HepG2 (cell line): Measurements from ENCODE around the gene FOXN3. TPM values are rescaled to one million over a fixed set of nuclear protein-coding genes. Genes with fewer than 3 reads are reported as not detected.
A peak's percentile ranks its signal among the peaks of the same experiment; 100 is the strongest.

Source experiments
- ATAC-seq: fragments of 200-7000 bp; cut with Tn5 transposase; 3 replicates; pipeline ENCODE4 v1.9.1; 2020; ENCODE audit warnings: mild to moderate bottlenecking, moderate library complexity
- BruUV-seq: library from RNA; stranded (reverse); fragments of 400-500 nt; replicated peaks from 2 replicates; lab custom pipeline; 2021; lab: Mats Ljungman, UMichigan
- CTCF ChIA-PET: fragments of 300-600 bp; formaldehyde crosslinking; extraction: SDS; loops from one replicate; lab custom pipeline; 2021; ENCODE audit warnings: low total read pairs, inconsistent platforms, low intra/inter-chr PET ratio; lab: Yijun Ruan, JAX
- POLR2A ChIA-PET: fragments of 350-600 bp; sonication (Branson Sonifier 250); formaldehyde crosslinking; loops from one replicate; lab custom pipeline; 2020; ENCODE audit warnings: antibody characterized with exemption, inconsistent platforms; lab: Yijun Ruan, JAX
- DNase-seq: peaks from one replicate; pipeline ENCODE4 v3.0.0-alpha.2; 2015; ENCODE audit warnings: low spot score
- FAIRE-seq: peaks from 3 replicates; lab custom pipeline; 2011; peaks lifted over from hg19 to GRCh38; lab: Jason Lieb, UNC
- H2AFZ ChIP-seq: one replicate; pipeline ENCODE4 v1.6.1; 2011; ENCODE audit warnings: low read length, inconsistent platforms
- H3K27ac ChIP-seq: fragments of 300-600 bp; 3 replicates; pipeline ENCODE4 v1.8.0; 2011; ENCODE audit warnings: mixed run types, mild to moderate bottlenecking, mixed read lengths, low read length, inconsistent platforms; ENCODE audit not compliant: insufficient read depth; ENCODE audit errors: extremely low read length
- H3K27me3 ChIP-seq, 2 experiments: fragments of 200-600 bp in 1 of 2; 2 replicates in 1 of 2; 3 replicates in 1 of 2; pipeline versions ENCODE4 v1.6.0 to v1.8.0; 2011; ENCODE audit warnings: low read length in 2 of 2, mild to moderate bottlenecking in 2 of 2, moderate library complexity in 2 of 2, inconsistent platforms in 1 of 2; ENCODE audit not compliant: insufficient read depth in 2 of 2, control insufficient read depth in 1 of 2
- H3K36me3 ChIP-seq, 2 experiments: fragments of 200-600 bp in 1 of 2; replicated peaks in 1 of 2; 2 replicates in 1 of 2; 3 replicates in 1 of 2; pipeline versions ENCODE4 v1.5.1 to v1.8.0; 2011; ENCODE audit warnings: low read length in 2 of 2, inconsistent platforms in 1 of 2; ENCODE audit not compliant: insufficient read depth in 2 of 2, control insufficient read depth in 1 of 2
- H3K4me1 ChIP-seq: 2 replicates; pipeline ENCODE4 v1.5.1; 2012; ENCODE audit warnings: low read length, inconsistent platforms; ENCODE audit not compliant: insufficient read depth
- H3K4me2 ChIP-seq: 2 replicates; pipeline ENCODE4 v1.6.0; 2011; ENCODE audit warnings: low read depth, low read length, inconsistent platforms
- H3K4me3 ChIP-seq, 3 experiments: fragments of 200-600 bp in 1 of 3; sonication (generic), shearing (Covaris generic) in 1 of 3; replicated peaks in 1 of 3; 2 replicates each; pipeline ENCODE4 v1.5.1; 2011 to 2016; ENCODE audit warnings: low read length in 3 of 3, inconsistent platforms in 2 of 3, low read depth in 2 of 3, mild to moderate bottlenecking in 2 of 3, control low read depth in 1 of 3, mixed read lengths in 1 of 3; ENCODE audit not compliant: insufficient read depth in 1 of 3
- H3K79me2 ChIP-seq: one replicate; pipeline ENCODE4 v1.6.1; 2011; ENCODE audit warnings: low read length, inconsistent platforms; ENCODE audit not compliant: insufficient read depth
- H3K9ac ChIP-seq: 2 replicates; pipeline ENCODE4 v1.6.0; 2011; ENCODE audit warnings: mild to moderate bottlenecking, low read depth, low read length, inconsistent platforms; ENCODE audit not compliant: insufficient read depth
- H3K9me3 ChIP-seq: 2 replicates; pipeline ENCODE4 v1.5.1; 2012; ENCODE audit warnings: mild to moderate bottlenecking, low read length
- H4K20me1 ChIP-seq: 2 replicates; pipeline ENCODE4 v1.6.0; 2011; ENCODE audit warnings: inconsistent platforms, mild to moderate bottlenecking, low read length, moderate library complexity; ENCODE audit not compliant: insufficient read depth
- ATRX ChIP-seq: sonication (generic); formaldehyde crosslinking; IDR thresholded peaks from 2 replicates; pipeline ENCODE4 v1.4.0; 2020; ENCODE audit warnings: missing genetic modification reagents, borderline replicate concordance
- ESRRA ChIP-seq: sonication (generic); formaldehyde crosslinking; IDR thresholded peaks from 2 replicates; pipeline ENCODE4 v1.5.1; 2020; ENCODE audit warnings: mild to moderate bottlenecking, low read depth, missing genetic modification reagents
- FOSL2 ChIP-seq: sonication (generic); formaldehyde crosslinking; IDR thresholded peaks from 2 replicates; pipeline ENCODE4 v1.4.0; 2020; ENCODE audit warnings: missing genetic modification reagents
- GATAD1 ChIP-seq: IDR thresholded peaks from 2 replicates; pipeline ENCODE4 v1.6.1; 2016; ENCODE audit warnings: missing genetic modification reagents, missing compliant biosample characterization
- GLI4 ChIP-seq: sonication (generic); formaldehyde crosslinking; IDR thresholded peaks from 2 replicates; pipeline ENCODE4 v1.5.1; 2020; ENCODE audit warnings: missing genetic modification reagents, mild to moderate bottlenecking, moderate library complexity, borderline replicate concordance
- ISX ChIP-seq: sonication (generic); formaldehyde crosslinking; conservative IDR thresholded peaks from 2 replicates; pipeline ENCODE4 v1.5.0; 2020; ENCODE audit warnings: missing genetic modification reagents
- KAT2B ChIP-seq: fragments of 150-350 bp; IDR thresholded peaks from 2 replicates; pipeline ENCODE4 v1.6.1; 2014; ENCODE audit warnings: low read depth, low read length, borderline replicate concordance
- MBNL3 ChIP-seq: fragments of 250-450 bp; sonication (Bioruptor Pico); conservative IDR thresholded peaks from 2 replicates; pipeline ENCODE4 v1.8.0; 2022; ENCODE audit warnings: mild to moderate bottlenecking, inconsistent platforms
- MED1 ChIP-seq: sonication (generic); formaldehyde crosslinking; IDR thresholded peaks from 2 replicates; pipeline ENCODE4 v1.4.0; 2020; ENCODE audit warnings: missing genetic modification reagents
- NFAT5 ChIP-seq: sonication (generic); formaldehyde crosslinking; IDR thresholded peaks from 2 replicates; pipeline ENCODE4 v1.4.0; 2020; ENCODE audit warnings: missing genetic modification reagents
- NFKB2 ChIP-seq: sonication (generic); formaldehyde crosslinking; IDR thresholded peaks from 2 replicates; pipeline ENCODE4 v1.4.0; 2020; ENCODE audit warnings: missing genetic modification reagents, borderline replicate concordance
- PLSCR1 ChIP-seq: sonication (generic); formaldehyde crosslinking; IDR thresholded peaks from 2 replicates; pipeline ENCODE4 v1.5.0; 2020; ENCODE audit warnings: missing genetic modification reagents, mild to moderate bottlenecking, borderline replicate concordance
- SIN3B ChIP-seq: fragments of 150-350 bp; IDR thresholded peaks from 2 replicates; pipeline ENCODE4 v1.6.1; 2014; ENCODE audit warnings: low read length
- TEF ChIP-seq: sonication (generic); formaldehyde crosslinking; IDR thresholded peaks from 2 replicates; pipeline ENCODE4 v1.5.0; 2020; ENCODE audit warnings: missing genetic modification reagents
- TFDP2 ChIP-seq: sonication (generic); formaldehyde crosslinking; IDR thresholded peaks from 2 replicates; pipeline ENCODE4 v1.4.0; 2020; ENCODE audit warnings: missing genetic modification reagents
- ZBTB8A ChIP-seq: sonication (generic); formaldehyde crosslinking; IDR thresholded peaks from 2 replicates; pipeline ENCODE4 v1.4.0; 2020; ENCODE audit warnings: mild to moderate bottlenecking, low read depth, missing genetic modification reagents, borderline replicate concordance
- ZFAT ChIP-seq: sonication (generic); formaldehyde crosslinking; conservative IDR thresholded peaks from 2 replicates; pipeline ENCODE4 v1.8.1; 2023; ENCODE audit warnings: missing genetic modification reagents, inconsistent platforms
- ZNF274 ChIP-seq: sonication (generic); formaldehyde crosslinking; IDR thresholded peaks from 2 replicates; pipeline ENCODE4 v1.5.1; 2020; ENCODE audit warnings: mild to moderate bottlenecking, missing genetic modification reagents
- ZNF577 ChIP-seq: sonication (generic); formaldehyde crosslinking; IDR thresholded peaks from 2 replicates; pipeline ENCODE4 v1.4.0; 2020; ENCODE audit warnings: mild to moderate bottlenecking, low read depth, missing genetic modification reagents, borderline replicate concordance
- WGBS: methylation state at CpG from one replicate; pipeline ENCODE4 v1.1.6; 2017; ENCODE audit warnings: low lambda C conversion rate; 5-methylcytosine and 5-hydroxymethylcytosine counted together
- in situ Hi-C: cut with HindIII; loops from 2 replicates; pipeline ENCODE4 v1.10.0; 2017; ENCODE audit warnings: low pct_unique_long_range_greater_than_20kb; ENCODE audit not compliant: extremely low pct_ligation_motif_present
- intact Hi-C: fragments of 100-400 bp; cut with micrococcal nuclease; formaldehyde crosslinking; loops from one replicate; pipeline ENCODE4 v1.10.0; 2022; ENCODE audit not compliant: unreplicated experiment
- polyA plus RNA-seq, 8 experiments: library from polyadenylated mRNA; depleted of rRNA in 3 of 8; stranded (reverse) in 7 of 8; unstranded in 1 of 8; fragments of >200 nt; fragmentation: Illumina TruSeq in 4 of 8; extraction: Trizol in 4 of 8; gene quantifications; 2 replicates each; pipeline versions ENCODE4 v1.2.1 to v1.2.3, GENCODE V29; 2011 to 2016; ENCODE audit warnings: low read depth in 4 of 8, missing spikeins in 1 of 8, mixed read lengths in 1 of 8; ENCODE audit not compliant: insufficient read depth in 1 of 8
- total RNA-seq, 5 experiments: library from RNA; depleted of rRNA; stranded (reverse); fragments of >200 nt; fragmentation: Illumina TruSeq; extraction: Trizol; gene quantifications; 2 replicates each; pipeline ENCODE4 v1.2.3, GENCODE V29; 2016; ENCODE audit warnings: low read depth in 1 of 5

The FOXN3 gene
- total and polyA plus RNA-seq, 2 of the 13 experiments (the other 11 are each of a cell fraction or from before 2014, with no cell fraction given) = 32.4 to 70.2 TPM

DNA sequence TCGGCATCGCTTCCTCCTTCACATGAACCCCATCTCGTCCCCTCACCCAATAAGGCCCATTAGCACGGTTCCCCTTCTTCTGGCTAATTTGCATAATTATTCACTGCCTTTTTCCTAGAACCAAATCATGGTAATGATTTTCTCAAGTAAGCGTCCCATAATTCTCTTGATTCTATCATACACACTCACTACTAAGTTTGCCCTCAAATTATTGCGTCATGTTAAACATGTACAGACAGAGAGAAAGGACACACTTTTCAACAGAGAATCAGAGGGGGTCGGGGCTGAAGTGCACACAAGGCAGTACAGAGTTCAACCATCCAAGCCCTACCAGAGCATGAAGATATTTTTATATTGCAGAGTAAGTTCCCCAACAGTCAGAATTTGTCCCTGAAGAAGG lies 256.6 kb downstream of the FOXN3 start:
- Histone ChIP-seq H3K79me2 (no peaks in the 10 kb centered on the region), H3K27ac (no peak overlapping the region), H3K9me3 (no peaks in the 10 kb centered on the region), H3K36me3 (peaks cover 30 to 52% of the 10 kb centered on the region in 2 experiments), H4K20me1 (peaks cover 5% of the 10 kb centered on the region; the same call in 1 of the 2 replicates), H3K27me3 (no peaks in the 10 kb centered on the region), H3K4me2 (no peak overlapping the region), H3K4me3 (no peak overlapping the region), H3K4me1 (peaks cover 19% of the 10 kb centered on the region), H2AFZ (no peak overlapping the region), H3K9ac (no peak overlapping the region)
- ATAC-seq (peak; percentile 48), FAIRE-seq (no peak), DNase-seq (peak; percentile 55)
- POLR2A ChIA-PET = no interaction called here
- in situ Hi-C loops = no loop called here
- CTCF ChIA-PET = no interaction called here
- BruUV-seq = no TSS peak
- intact Hi-C loops = no loop called here
- WGBS = 82% methylated on average over 7 of the region's 7 CpGs
- TF ChIP-seq FOSL2 (CRISPR knock-in tag) (no peak), ZNF274 (CRISPR knock-in tag) (no peak), TEF (CRISPR knock-in tag) (no peak), ZBTB8A (CRISPR knock-in tag) (no peak), NFKB2 (no peak), MED1 (CRISPR knock-in tag) (no peak), ZFAT (no peak), ISX (CRISPR knock-in tag) (no peak), GATAD1 (CRISPR knock-in tag) (no peak), ZNF577 (no peak), PLSCR1 (CRISPR knock-in tag) (no peak), NFAT5 (CRISPR knock-in tag) (no peak), SIN3B (no peak), TFDP2 (CRISPR knock-in tag) (no peak), ATRX (CRISPR knock-in tag) (no peak), ESRRA (peak; percentile 35; the same call in 1 of the 2 replicates), GLI4 (CRISPR knock-in tag) (no peak), KAT2B (no peak), MBNL3 (CRISPR knock-in tag) (no peak)
